SHP77 (cell line): ENCODE data around the gene SLC44A5.
A peak's percentile ranks its signal among the peaks of the same experiment; 100 is the strongest.
"Not testable (repeated sequence)": the region's sequence is repeated elsewhere in the genome, so short reads cannot be mapped to it uniquely, and the experiment has no call there.

Source experiments
- DNase-seq, 2 experiments: peaks; one replicate each; lab custom pipeline; 2025; lab: John Stamatoyannopoulos, UW

SLC44A5 gene

GRCh38 chr1:75449998-75450397 lies 160.9 kb downstream of the SLC44A5 start:
- no peak for DNase-seq

GRCh38 chr1:75444220-75444619 lies 166.7 kb downstream of the SLC44A5 start:
- no peak for DNase-seq

GRCh38 chr1:75440274-75440673 lies 170.6 kb downstream of the SLC44A5 start:
- no peak for DNase-seq

GRCh38 chr1:75438355-75438754 lies 172.6 kb downstream of the SLC44A5 start:
- no peak for DNase-seq

- no peak for DNase-seq
Observed at GRCh38 chr1:75431843-75432242, 179.1 kb downstream of the SLC44A5 start.

- DNase-seq = no peak
Observed at GRCh38 chr1:75430526-75430925, 180.4 kb downstream of the SLC44A5 start.

GRCh38 chr1:75426688-75427087 lies 184.2 kb downstream of the SLC44A5 start:
- no peak for DNase-seq

- no peak for DNase-seq
Observed at GRCh38 chr1:75425001-75425650, 185.8 kb downstream of the SLC44A5 start.

GRCh38 chr1:75423616-75424015 lies 187.3 kb downstream of the SLC44A5 start:
- DNase-seq = peak in 1 of 2 experiments; percentile 10

- no peak for DNase-seq
Observed at GRCh38 chr1:75423136-75423535, 187.8 kb downstream of the SLC44A5 start.

GRCh38 chr1:75421371-75421770 lies 189.5 kb downstream of the SLC44A5 start:
- no peak for DNase-seq

GRCh38 chr1:75415187-75415586 lies 195.7 kb downstream of the SLC44A5 start:
- no peak for DNase-seq

- DNase-seq = no peak
Observed at GRCh38 chr1:75412616-75413015, 198.3 kb downstream of the SLC44A5 start.

GRCh38 chr1:75404681-75405080 lies 206.2 kb downstream of the SLC44A5 start:
- not testable (repeated sequence) for DNase-seq

GRCh38 chr1:75403147-75403646 lies 207.7 kb downstream of the SLC44A5 start:
- not testable (repeated sequence) for DNase-seq

GRCh38 chr1:75400716-75401115 lies 210.2 kb downstream of the SLC44A5 start:
- DNase-seq = no peak

- no peak for DNase-seq
Observed at GRCh38 chr1:75396745-75397144, 214.2 kb downstream of the SLC44A5 start.

GRCh38 chr1:75396260-75396659 lies 214.7 kb downstream of the SLC44A5 start:
- no peak for DNase-seq

- DNase-seq = no peak
Observed at GRCh38 chr1:75394386-75395139, 216.4 kb downstream of the SLC44A5 start.

- no peak for DNase-seq
Observed at GRCh38 chr1:75392278-75392677, 218.6 kb downstream of the SLC44A5 start.

- peak in 1 of 2 experiments; percentile 4 for DNase-seq
Observed at GRCh38 chr1:75375476-75376447, 235.2 kb downstream of the SLC44A5 start.

GRCh38 chr1:75373542-75374159 lies 237.3 kb downstream of the SLC44A5 start:
- peak in 1 of 2 experiments; percentile 37 for DNase-seq
